GM18502 (cell line): ENCODE measurements around the gene SUPV3L1.
"Not testable (repeated sequence)": the region's sequence is repeated elsewhere in the genome, so short reads cannot be mapped to it uniquely, and the experiment has no call there.

Source experiments
- ATAC-seq: cut with Tn5 transposase; IDR thresholded peaks from one replicate; pipeline ENCODE4 v1.9.1; 2021; ENCODE audit warnings: mild to moderate bottlenecking; ENCODE audit not compliant: unreplicated experiment, poor library complexity

Gene SUPV3L1

DNA sequence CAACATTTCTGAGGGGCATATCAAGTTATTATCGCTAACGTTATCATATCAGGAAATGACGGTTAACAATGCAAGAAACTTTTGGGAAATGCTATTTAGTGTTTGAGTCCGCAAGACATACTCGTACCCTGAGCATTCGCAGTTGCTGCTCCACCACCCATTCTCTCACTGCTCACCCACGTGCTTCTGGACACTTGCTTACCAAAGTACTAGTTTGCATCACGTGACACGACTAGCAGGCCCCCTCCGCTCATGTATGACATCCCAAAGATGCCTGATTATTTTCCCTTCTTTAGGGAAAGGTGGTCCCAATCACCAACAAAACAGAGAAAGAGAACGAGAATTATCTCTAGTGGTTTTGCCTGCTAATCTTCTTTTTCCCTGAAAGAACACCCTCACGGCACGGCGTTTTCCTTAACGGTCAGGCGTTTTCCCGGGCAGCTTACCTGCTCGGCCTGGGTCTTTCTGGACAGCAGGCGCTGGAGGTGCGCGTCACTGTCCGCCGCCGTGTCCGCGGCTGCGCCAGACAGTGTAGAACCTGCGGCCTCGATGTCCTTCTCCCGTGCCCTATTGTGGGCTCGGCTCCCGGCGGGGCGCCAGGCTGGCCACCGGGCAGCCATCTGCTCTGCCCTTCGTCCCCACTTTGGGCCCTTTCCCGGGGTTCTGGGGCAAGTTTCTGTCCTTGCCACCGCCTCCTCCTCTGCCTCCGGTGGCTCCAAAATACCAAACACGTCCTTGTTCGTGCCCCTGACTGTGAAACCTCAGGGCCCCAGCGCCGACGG is at the start of gene SUPV3L1:
SUPV3L1 (plus strand) TSS at position 492 of the 782 bp plus-strand sequence; CDS start at position 550, 58 bp downstream.
- peak; percentile 88 for ATAC-seq

GRCh38 chr10:69130251-69130650 is 49.8 kb upstream of the SUPV3L1 start:
- no peak for ATAC-seq

GRCh38 chr10:69139961-69140360 is 40.1 kb upstream of the SUPV3L1 start:
- no peak for ATAC-seq

DNA sequence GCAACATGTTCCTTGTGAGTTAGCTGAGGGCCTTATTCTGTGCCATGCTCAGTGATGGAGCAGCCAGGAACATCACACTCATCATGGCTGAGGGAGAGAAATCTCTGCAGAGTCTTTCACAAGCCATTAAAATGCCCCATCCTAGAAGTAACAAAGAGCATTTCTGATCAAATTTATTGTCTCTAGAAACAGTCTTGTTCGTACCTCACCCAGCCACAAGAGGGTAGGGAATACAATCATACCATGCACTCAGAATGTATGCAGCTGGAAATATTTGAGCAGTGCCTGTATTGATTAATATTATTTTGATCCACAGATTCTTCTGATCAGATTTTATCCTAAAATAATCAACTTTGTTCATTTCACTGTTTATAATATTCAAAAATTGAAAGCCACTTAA is 38.7 kb upstream of the SUPV3L1 start:
- no peak for ATAC-seq

GRCh38 chr10:69142074-69142473 is 38.0 kb upstream of the SUPV3L1 start:
- not testable (repeated sequence) for ATAC-seq

GRCh38 chr10:69142983-69143382 is 37.1 kb upstream of the SUPV3L1 start:
- no peak for ATAC-seq

DNA sequence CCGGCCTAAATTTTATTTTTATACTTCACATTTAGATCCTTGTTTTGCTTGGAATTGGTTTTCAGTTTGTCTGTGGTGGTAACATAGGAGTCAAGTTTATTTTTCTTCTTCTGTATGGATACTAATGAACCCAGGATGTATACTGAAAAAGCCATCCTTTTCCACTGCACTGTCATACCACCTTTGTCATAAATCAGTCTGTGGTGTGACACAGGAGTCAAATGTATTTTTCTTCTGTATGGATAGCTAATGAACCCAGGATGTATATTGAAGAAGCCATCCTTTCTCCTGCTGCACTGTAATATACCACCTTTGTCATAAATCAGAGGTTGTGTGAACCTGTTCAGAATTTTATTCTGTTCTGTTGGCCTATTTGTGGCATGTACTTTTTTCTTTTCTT is 34.7 kb upstream of the SUPV3L1 start:
- ATAC-seq = no peak

- no peak for ATAC-seq
Measured at GRCh38 chr10:69145864-69146263, 34.2 kb upstream of the SUPV3L1 start.

DNA sequence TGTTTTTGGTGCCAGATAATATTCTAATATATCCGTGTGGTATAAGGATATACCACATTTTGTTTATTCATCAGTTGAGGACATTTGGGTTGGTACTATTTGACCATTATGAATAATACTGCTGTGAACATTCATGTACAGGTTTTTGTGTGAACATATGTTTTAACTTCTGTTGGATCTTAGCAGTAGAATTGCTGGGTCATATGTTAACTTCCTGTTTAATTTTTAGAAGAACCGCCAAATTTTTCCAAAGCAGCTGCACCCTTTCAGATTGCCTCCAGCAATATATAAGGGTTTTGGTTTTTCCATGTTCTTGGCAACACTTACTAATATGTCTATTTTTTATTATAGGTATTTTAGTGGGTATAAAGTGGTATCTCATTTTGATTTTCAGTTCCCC is 33.3 kb upstream of the SUPV3L1 start:
- ATAC-seq = no peak

- no peak for ATAC-seq
Measured at GRCh38 chr10:69151984-69152383, 28.1 kb upstream of the SUPV3L1 start.

GRCh38 chr10:69153227-69153626 is 26.8 kb upstream of the SUPV3L1 start:
- no peak for ATAC-seq

DNA sequence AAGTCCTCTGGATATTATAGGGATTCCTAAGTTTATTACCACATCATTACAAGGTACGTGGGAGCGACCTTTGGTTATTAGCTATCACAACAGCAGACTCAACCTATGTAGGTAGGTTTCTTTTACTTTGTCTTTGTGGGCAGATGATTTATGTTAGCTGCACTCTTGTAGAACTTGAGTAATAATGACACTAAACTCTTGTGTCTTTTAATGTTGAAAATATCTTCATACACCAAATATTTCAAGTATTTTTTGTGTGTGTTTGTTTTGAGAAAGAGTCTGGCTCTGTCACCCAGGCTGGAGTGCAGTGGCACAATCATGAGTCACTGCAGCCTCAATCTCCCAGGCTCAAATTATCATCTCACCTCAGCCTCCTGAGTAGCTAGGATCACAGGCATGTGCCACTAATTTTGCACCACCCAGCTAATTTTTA is 19.2 kb upstream of the SUPV3L1 start:
- no peak for ATAC-seq

- ATAC-seq = no peak
Measured at GRCh38 chr10:69168493-69168892, 11.5 kb upstream of the SUPV3L1 start.

- no peak for ATAC-seq
Measured at GRCh38 chr10:69172241-69172982, 7.6 kb upstream of the SUPV3L1 start.

DNA sequence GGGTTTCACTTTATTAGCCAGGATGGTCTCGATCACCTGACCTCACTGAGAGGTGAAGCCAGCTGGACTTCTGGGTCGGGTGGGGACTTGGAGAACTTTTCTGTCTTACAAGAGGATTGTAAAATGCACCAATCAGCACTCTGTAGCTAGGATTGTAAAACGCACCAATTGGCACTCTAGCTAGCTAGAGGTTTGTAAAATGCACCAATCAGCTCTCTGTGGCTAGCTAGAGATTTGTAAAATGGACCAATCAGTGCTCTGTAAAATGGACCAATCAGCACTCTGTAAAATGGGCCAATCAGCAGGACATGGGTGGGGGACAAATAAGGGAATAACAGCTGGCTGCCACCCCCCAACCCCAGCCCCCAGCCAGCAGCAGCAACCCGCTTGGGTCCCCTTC is 4.7 kb upstream of the SUPV3L1 start:
- ATAC-seq = not testable (repeated sequence)

DNA sequence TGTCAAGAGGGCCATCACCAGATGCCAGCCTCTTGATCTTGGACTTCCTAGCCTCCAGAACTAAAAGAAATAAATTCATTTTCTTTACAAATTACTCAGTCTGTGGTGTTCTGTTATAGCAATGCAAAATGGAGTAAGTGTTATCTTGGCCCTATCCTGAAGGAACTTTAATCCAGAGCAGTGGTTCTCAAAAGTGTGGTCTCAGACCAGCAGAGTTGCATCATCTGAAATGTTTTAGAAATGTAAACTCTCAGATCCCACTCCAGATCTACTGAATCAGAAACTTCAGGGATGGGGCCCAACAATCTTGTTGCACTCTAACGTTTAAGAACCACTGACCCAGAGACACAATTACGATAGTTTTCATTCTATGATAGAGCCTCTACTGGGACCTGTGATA is 3.2 kb upstream of the SUPV3L1 start:
- ATAC-seq = no peak

DNA sequence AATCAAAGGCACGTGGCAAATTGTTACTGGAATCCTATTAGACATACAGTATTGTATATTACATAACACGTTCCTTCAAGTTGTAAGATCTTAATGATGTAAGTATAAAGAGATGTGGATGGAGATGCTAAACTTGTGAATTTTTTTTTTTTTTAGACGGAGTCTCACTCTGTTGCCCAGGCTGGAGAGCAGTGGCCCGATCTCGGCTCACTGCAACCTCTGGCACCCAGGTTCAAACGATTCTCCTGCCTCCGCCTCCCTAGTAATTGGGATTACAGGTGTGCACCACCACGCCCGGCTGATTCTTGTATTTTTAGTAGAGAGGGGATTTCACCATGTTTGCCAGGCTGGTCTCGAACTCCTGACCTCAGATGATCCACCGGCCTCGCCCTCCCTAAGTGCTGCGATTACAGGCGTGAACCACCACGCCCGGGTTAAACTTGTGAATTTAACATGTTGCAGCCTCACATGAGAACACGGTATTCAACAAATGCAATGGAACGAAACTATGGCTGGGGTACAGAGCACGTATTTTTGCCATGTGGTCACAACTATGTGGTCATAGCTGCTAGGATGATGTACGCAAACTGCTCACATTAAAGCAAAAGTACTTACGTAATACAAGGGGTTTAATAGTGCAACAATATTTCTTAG is 818 bp upstream of the SUPV3L1 start:
- peak; percentile 34 for ATAC-seq

DNA sequence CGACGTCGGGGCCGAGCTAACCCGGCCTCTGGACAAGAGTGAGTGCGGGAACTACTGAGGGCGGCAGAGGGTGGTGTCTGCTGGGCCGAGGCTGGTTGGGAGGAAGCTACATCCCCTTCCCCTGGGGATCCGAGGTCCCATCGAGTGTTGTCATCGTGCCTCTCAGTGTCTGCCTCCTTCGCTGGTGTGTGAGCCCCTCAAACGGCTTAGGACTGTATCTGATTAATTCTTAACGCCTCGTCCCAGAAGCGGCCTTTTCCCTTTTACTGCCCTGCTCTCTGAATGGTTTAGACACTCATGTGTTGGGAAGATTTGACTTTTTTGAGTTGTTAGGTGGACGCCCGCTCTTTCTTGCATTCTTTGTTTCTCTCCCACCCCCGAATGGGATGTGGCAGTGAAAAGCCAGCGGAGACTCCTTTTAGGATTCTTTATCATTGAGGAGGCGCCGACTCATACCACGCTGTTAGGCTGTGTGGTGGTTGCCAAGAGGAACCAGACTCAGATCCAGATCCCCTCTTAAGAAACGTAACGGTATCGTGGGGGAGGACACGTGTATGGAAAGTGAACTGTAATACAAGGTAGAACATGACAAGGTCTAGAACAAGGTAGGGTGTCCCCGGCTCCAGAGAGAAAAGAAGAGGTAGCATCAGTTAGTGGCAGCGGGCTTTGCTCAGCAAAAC is 631 bp downstream of the SUPV3L1 start:
- ATAC-seq = no peak

DNA sequence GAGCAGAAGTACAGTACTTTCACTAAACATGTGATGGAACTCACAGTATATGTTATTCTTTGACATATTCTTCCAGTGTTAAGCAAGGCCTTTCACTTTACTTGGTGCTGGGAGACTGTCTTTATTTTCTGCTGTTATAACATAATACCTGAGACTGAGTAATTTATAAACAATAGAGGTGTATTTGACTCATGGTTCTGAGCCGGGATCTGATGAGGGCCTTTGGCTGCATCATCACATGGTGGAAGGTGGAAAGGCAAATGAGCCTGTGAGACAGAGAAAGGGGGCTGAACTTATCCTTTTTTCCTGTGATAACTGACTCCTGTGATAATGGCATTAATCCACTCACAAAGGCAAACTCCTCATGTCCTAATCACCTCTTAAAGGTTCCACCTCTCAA is 1.4 kb downstream of the SUPV3L1 start:
- no peak for ATAC-seq

GRCh38 chr10:69182005-69182404 is 2.0 kb downstream of the SUPV3L1 start:
- no peak for ATAC-seq

DNA sequence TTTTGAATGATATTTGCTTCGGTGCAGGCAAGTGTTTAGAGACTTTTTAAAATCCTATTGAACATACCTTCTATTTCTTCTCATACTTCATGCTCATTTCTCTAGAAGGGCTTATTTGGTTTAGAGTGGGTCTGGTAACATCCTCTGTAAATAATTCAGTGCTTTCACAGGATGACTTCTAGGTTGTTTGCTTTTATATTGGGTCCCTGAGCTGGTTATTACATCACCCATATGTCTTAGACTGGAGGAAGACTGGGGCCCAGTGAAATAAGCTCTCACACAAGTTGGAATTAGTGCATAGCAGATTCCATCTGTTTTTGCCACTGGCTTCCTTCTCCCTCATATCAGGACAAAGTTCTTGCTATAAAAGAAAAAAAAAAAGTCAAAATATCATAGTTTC is 6.5 kb downstream of the SUPV3L1 start:
- ATAC-seq = no peak
